ENCODE measurements around the gene HHAT.

HHAT gene

DNA sequence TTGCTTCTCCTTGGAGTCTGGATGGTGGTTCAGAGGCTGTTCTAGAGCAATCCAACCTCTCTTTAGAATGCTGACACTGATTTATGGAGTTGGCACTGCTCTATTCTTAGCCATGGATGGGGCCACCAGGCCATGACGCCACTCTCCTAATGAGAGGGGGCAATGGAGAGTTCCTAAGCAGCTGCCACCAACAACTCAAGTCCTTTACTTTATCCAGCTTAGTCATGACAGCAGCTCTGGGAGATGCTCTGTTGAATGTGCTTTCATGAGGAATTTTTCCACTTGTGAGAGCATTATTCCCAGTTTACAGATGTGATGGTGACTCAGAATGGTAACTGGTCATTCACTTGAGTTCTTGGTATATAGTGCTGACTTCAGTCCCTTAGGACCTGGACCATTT is 366.3 kb downstream of the HHAT start:
- DNase-seq (ENCODE audit: low read depth), result no peak
- no peak overlapping the region for H3K4me3 ChIP-seq (ENCODE audit: low read length)
- TF ChIP-seq, protein P1, sequence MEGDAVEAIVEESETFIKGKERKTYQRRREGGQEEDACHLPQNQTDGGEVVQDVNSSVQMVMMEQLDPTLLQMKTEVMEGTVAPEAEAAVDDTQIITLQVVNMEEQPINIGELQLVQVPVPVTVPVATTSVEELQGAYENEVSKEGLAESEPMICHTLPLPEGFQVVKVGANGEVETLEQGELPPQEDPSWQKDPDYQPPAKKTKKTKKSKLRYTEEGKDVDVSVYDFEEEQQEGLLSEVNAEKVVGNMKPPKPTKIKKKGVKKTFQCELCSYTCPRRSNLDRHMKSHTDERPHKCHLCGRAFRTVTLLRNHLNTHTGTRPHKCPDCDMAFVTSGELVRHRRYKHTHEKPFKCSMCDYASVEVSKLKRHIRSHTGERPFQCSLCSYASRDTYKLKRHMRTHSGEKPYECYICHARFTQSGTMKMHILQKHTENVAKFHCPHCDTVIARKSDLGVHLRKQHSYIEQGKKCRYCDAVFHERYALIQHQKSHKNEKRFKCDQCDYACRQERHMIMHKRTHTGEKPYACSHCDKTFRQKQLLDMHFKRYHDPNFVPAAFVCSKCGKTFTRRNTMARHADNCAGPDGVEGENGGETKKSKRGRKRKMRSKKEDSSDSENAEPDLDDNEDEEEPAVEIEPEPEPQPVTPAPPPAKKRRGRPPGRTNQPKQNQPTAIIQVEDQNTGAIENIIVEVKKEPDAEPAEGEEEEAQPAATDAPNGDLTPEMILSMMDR (conservative IDR thresholded peaks at IDR 0.05; ENCODE audit: low read depth, low read length), result no peak

DNA sequence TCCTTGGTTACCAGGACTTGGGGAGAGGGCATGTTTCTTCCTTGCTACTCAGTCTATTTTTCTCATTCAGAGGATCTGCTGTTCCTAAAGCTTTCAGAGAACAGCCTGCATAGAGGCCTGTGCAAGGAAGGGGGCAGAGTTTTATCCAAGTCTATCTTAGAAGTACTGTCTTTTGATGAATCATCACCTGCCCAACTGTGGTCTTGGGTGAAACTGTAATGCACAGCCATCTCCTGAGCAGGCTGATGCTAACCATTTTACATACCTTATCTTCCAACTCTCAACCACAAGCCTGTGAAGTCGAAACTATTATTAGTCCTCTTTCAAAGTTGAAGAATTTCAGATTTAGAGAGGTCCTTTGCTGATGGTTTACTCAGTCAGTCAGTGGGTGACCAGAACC is 368.0 kb downstream of the HHAT start:
- TF ChIP-seq, protein P1 (conservative IDR thresholded peaks at IDR 0.05; ENCODE audit: low read depth, low read length), result no peak
- no peak overlapping the region for H3K4me3 ChIP-seq (ENCODE audit: low read length)
- no peak for DNase-seq (ENCODE audit: low read depth)

DNA sequence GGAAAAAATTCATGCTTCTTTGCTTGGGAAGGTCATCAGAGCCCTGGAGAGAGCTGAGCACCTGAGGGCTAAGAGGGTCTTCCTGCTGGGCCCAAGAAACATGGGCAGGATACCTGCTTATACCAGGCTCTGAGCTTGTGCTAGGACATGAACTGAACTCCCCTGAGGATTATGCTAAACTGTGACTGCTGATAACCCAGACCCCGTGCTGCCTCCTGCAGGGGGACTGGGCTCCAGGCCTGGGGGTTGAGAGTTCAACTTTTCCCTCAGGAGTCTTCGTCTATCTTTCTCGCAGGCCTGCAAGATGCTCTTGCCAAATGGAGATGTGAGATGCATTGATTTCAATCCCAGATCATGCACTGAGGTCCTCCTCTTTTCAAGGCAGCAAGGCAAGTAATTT is 368.5 kb downstream of the HHAT start:
- TF ChIP-seq, protein P1 (conservative IDR thresholded peaks at IDR 0.05; ENCODE audit: low read depth, low read length), result no peak
- no peak for DNase-seq (ENCODE audit: low read depth)
- H3K4me3 ChIP-seq (ENCODE audit: low read length), result no peak overlapping the region

DNA sequence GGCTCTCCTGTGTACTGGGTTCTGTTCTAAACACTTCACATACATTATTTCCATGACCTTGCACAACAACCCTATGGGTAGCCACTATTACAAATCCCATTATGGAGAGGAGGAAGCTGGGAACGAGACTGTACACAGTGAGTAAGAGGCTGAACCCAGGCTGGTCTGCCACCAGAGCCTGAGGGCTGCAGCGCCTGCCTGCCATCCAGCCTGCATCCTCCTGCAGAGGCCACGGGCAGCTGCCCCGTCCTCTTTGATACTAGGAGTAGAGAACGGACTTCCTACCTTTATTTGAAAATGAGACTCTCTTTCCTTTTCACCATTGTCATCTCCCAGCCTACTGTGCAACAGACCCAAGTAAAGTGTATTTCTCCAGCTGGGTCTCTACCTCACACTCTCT is 370.0 kb downstream of the HHAT start:
- no peak overlapping the region for H3K4me3 ChIP-seq (ENCODE audit: low read length)
- DNase-seq (ENCODE audit: low read depth), result no peak
- TF ChIP-seq, protein P1 (conservative IDR thresholded peaks at IDR 0.05; ENCODE audit: low read depth, low read length), result no peak

DNA sequence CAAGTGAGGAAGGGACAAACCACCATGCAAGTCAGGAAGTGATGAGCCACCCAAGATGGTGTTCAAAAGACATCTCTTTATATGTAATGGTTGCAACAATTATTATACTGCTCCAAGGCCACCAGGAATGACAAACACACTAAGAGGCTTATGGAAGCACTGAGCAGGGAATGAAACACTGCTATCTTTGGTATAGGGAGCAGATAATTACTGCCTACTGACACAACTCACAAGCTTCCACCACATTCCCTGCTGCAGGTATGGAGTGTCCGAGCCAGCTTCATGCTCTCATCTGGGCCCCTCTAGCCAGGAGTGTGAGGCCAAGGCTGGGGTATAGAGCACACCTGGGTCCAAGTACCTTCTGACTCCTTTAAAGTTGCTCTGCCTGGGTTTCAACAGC is 371.4 kb downstream of the HHAT start:
- TF ChIP-seq, protein P1 (conservative IDR thresholded peaks at IDR 0.05; ENCODE audit: low read depth, low read length), result no peak
- DNase-seq (ENCODE audit: low read depth), result no peak
- no peak overlapping the region for H3K4me3 ChIP-seq (ENCODE audit: low read length)

DNA sequence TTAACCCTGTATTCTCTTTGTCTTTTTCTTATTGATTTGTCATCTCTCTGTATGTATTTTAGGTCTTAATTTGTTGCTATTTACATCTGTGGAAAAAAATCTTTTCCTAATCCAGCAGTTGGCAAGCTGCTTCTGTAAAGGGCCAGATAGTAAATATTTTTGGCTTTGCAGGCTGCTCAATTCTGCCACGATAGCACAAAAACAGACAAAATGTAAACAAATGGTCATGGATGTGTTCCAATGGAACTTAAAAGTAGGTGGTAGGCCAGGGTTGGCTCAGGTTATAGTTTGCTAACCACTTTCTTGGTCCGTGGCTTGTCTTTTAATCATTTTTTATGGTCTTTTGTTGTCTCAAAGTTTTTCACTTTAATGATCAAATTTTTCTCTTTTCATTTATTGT is 371.8 kb downstream of the HHAT start:
- TF ChIP-seq, protein P1 (conservative IDR thresholded peaks at IDR 0.05; ENCODE audit: low read depth, low read length), result no peak
- no peak overlapping the region for H3K4me3 ChIP-seq (ENCODE audit: low read length)
- DNase-seq (ENCODE audit: low read depth), result no peak

DNA sequence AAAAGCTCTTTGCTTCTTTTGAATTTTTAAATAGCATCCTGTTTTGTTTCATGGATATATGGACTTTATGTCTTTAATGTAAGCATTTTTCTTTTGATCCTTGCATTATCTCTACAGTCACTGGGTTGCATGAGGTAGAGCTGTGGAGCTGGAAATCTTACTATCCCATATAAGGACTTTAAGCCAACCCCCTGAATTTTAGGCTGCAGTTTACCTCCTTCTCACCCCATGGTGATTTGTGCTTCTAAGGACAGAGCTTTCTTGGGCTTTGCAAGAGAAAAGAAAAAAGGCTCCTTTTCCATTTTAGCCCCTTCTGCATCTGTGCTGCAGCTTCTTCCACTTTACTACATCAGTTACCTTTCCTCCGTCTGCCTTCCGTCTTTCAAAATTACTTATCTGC is 373.8 kb downstream of the HHAT start:
- no peak for DNase-seq (ENCODE audit: low read depth)
- TF ChIP-seq, protein P1 (conservative IDR thresholded peaks at IDR 0.05; ENCODE audit: low read depth, low read length), result no peak
- H3K4me3 ChIP-seq (ENCODE audit: low read length), result no peak overlapping the region

Measured in retinal pigment epithelial cell (primary cell).